NCI-H1417 treated with DMSO at 0.1 percent for 48 hours (cell line): ENCODE measurements around the gene PAGE3.

Source experiments
- DNase-seq: peaks from one replicate; lab custom pipeline; 2025; lab: John Stamatoyannopoulos, UW

The PAGE3 gene

GRCh38 chrX:55264816-55265215, at the start of gene PAGE3:
TSS of gene PAGE3 (minus strand) at chrX:55264916. CDS start at chrX:55263903, 1,013 bp downstream.
- DNase-seq = no peak

GRCh38 chrX:55312655-55313054, 47.9 kb upstream of the PAGE3 start:
- DNase-seq = no peak

- no peak for DNase-seq
These were observed 26.2 kb upstream of the PAGE3 start for GRCh38 chrX:55290963-55291362.

GRCh38 chrX:55279832-55280231, 15.1 kb upstream of the PAGE3 start:
- DNase-seq = no peak

- DNase-seq = no peak
These were observed 3.9 kb downstream of the PAGE3 start for GRCh38 chrX:55260806-55261205.

GRCh38 chrX:55253528-55253927, 11.2 kb downstream of the PAGE3 start:
- no peak for DNase-seq

GRCh38 chrX:55240788-55241340, 23.9 kb downstream of the PAGE3 start:
- DNase-seq = no peak

- no peak for DNase-seq
These were observed 44.5 kb downstream of the PAGE3 start, which contains the start of gene PAGE5 for GRCh38 chrX:55220119-55220794. TSS of gene PAGE5 (plus strand) at chrX:55220346. CDS start at chrX:55221383, 1,037 bp downstream.

- no peak for DNase-seq
These were observed 51.3 kb downstream of the PAGE3 start for GRCh38 chrX:55213381-55213780.

GRCh38 chrX:55210931-55211677, 53.6 kb downstream of the PAGE3 start:
- DNase-seq = no peak
